Measurements from ENCODE around the gene FAR2.
"Not testable (repeated sequence)": the region's sequence is repeated elsewhere in the genome, so short reads cannot be mapped to it uniquely, and the experiment has no call there.

Gene FAR2

GRCh38 chr12:29286081-29286790 is 137.2 kb downstream of the FAR2 start:
- peak; percentile 41 for DNase-seq

- no peak for DNase-seq
These were observed 138.5 kb downstream of the FAR2 start for GRCh38 chr12:29287622-29288021.

- DNase-seq: no peak
These were observed 139.0 kb downstream of the FAR2 start for GRCh38 chr12:29288031-29288430.

- not testable (repeated sequence) for DNase-seq
These were observed 141.4 kb downstream of the FAR2 start for GRCh38 chr12:29290475-29290874.

GRCh38 chr12:29291226-29291625 is 142.1 kb downstream of the FAR2 start:
- DNase-seq: no peak

- peak; percentile 52 for DNase-seq
These were observed 150.6 kb downstream of the FAR2 start for GRCh38 chr12:29299633-29300032.

GRCh38 chr12:29301114-29301513 is 152.0 kb downstream of the FAR2 start:
- DNase-seq: no peak

GRCh38 chr12:29304388-29304787 is 155.3 kb downstream of the FAR2 start:
- no peak for DNase-seq

- DNase-seq: no peak
These were observed 157.2 kb downstream of the FAR2 start for GRCh38 chr12:29306266-29306665.

GRCh38 chr12:29306682-29307081 is 157.6 kb downstream of the FAR2 start:
- DNase-seq: no peak

- DNase-seq: no peak
These were observed 160.3 kb downstream of the FAR2 start for GRCh38 chr12:29309320-29309902.

GRCh38 chr12:29310899-29311298 is 161.8 kb downstream of the FAR2 start:
- DNase-seq: no peak

- DNase-seq: no peak
These were observed 165.3 kb downstream of the FAR2 start for GRCh38 chr12:29314416-29314815.

GRCh38 chr12:29316752-29317151 is 167.7 kb downstream of the FAR2 start:
- DNase-seq: no peak

GRCh38 chr12:29317556-29318363 is 168.7 kb downstream of the FAR2 start:
- DNase-seq: peak; percentile 85

- no peak for DNase-seq
These were observed 171.4 kb downstream of the FAR2 start for GRCh38 chr12:29320295-29321085.

GRCh38 chr12:29322157-29322556 is 173.1 kb downstream of the FAR2 start:
- DNase-seq: no peak

GRCh38 chr12:29329411-29329810 is 180.3 kb downstream of the FAR2 start:
- no peak for DNase-seq

GRCh38 chr12:29333178-29333577 is 184.1 kb downstream of the FAR2 start:
- DNase-seq: no peak

- DNase-seq: no peak
These were observed 185.9 kb downstream of the FAR2 start for GRCh38 chr12:29334937-29335336.

GRCh38 chr12:29337325-29337724 is 188.2 kb downstream of the FAR2 start:
- no peak for DNase-seq

GRCh38 chr12:29343022-29343799 is 194.1 kb downstream of the FAR2 start:
- DNase-seq: no peak
